ENCODE data around the gene SUSD5.
"Not testable (repeated sequence)": the region's sequence is repeated elsewhere in the genome, so short reads cannot be mapped to it uniquely, and the experiment has no call there.

The SUSD5 gene

GRCh38 chr3:33187368-33187634 is 31.3 kb downstream of the SUSD5 start:
- no peak for DNase-seq

- no peak for DNase-seq
These were observed 31.9 kb downstream of the SUSD5 start for GRCh38 chr3:33186524-33187367.

- no peak for DNase-seq
These were observed 33.7 kb downstream of the SUSD5 start for GRCh38 chr3:33184863-33185262.

- not testable (repeated sequence) for DNase-seq
These were observed 37.0 kb downstream of the SUSD5 start for GRCh38 chr3:33181641-33182040.

GRCh38 chr3:33181229-33181628 is 37.4 kb downstream of the SUSD5 start:
- DNase-seq: no peak

- no peak for DNase-seq
These were observed 39.5 kb downstream of the SUSD5 start for GRCh38 chr3:33179132-33179531.

- DNase-seq: no peak
These were observed 43.7 kb downstream of the SUSD5 start for GRCh38 chr3:33174711-33175414.

- DNase-seq: no peak
These were observed 44.5 kb downstream of the SUSD5 start for GRCh38 chr3:33174095-33174494.

GRCh38 chr3:33173672-33174071 is 44.9 kb downstream of the SUSD5 start:
- no peak for DNase-seq

GRCh38 chr3:33173103-33173502 is 45.5 kb downstream of the SUSD5 start:
- DNase-seq: no peak

GRCh38 chr3:33171580-33171979 is 47.0 kb downstream of the SUSD5 start:
- peak in 1 of 5 experiments; percentile 69 for DNase-seq

- DNase-seq: no peak
These were observed 48.1 kb downstream of the SUSD5 start for GRCh38 chr3:33170531-33170930.

GRCh38 chr3:33167716-33168336 is 50.8 kb downstream of the SUSD5 start:
- peak in 1 of 5 experiments; percentile 16 for DNase-seq

GRCh38 chr3:33167284-33167683 is 51.3 kb downstream of the SUSD5 start:
- DNase-seq: no peak

- DNase-seq: no peak
These were observed 52.5 kb downstream of the SUSD5 start for GRCh38 chr3:33166095-33166494.

- DNase-seq: no peak
These were observed 53.2 kb downstream of the SUSD5 start for GRCh38 chr3:33165372-33165771.

GRCh38 chr3:33162621-33163020 is 56.0 kb downstream of the SUSD5 start:
- not testable (repeated sequence) for DNase-seq

GRCh38 chr3:33159981-33160380 is 58.6 kb downstream of the SUSD5 start:
- DNase-seq: no peak

- DNase-seq: no peak
These were observed 59.4 kb downstream of the SUSD5 start for GRCh38 chr3:33159234-33159633.

GRCh38 chr3:33155301-33155700 is 63.3 kb downstream of the SUSD5 start:
- DNase-seq: no peak

- DNase-seq: no peak
These were observed 64.8 kb downstream of the SUSD5 start for GRCh38 chr3:33153782-33154181.

- no peak for DNase-seq
These were observed 65.9 kb downstream of the SUSD5 start for GRCh38 chr3:33152363-33153360.

- DNase-seq: no peak
These were observed 69.3 kb downstream of the SUSD5 start for GRCh38 chr3:33149342-33149741.

All from T-helper 2 cell (primary cell).